Neural progenitor cell (in vitro differentiated cells): ENCODE results near the gene KHDRBS1. TPM values are rescaled to one million over a fixed set of nuclear protein-coding genes. Genes with fewer than 3 reads are reported as not detected.

Source experiments
- DNase-seq: peaks from one replicate; pipeline ENCODE4 v3.0.0-alpha.2; 2016; ENCODE audit warnings: low spot score
- H2AFZ ChIP-seq: fragments of 200-600 bp; sonication (generic); replicated peaks from 2 replicates; pipeline ENCODE4 v1.6.1; 2016; ENCODE audit warnings: antibody characterized with exemption
- H3F3A ChIP-seq: fragments of 200-600 bp; sonication (generic); 2 replicates; pipeline ENCODE4 v1.6.1; 2016; ENCODE audit warnings: antibody characterized with exemption, low read depth
- H3K27ac ChIP-seq: fragments of 200-600 bp; sonication (generic); 2 replicates; pipeline ENCODE4 v1.5.1; 2016; ENCODE audit warnings: mild to moderate bottlenecking
- H3K27me3 ChIP-seq: fragments of 200-600 bp; sonication (generic); 2 replicates; pipeline ENCODE4 v1.6.1; 2016; ENCODE audit warnings: mild to moderate bottlenecking, moderate library complexity
- H3K36me3 ChIP-seq: fragments of 200-600 bp; sonication (generic); 2 replicates; pipeline ENCODE4 v1.5.1; 2016
- H3K4me1 ChIP-seq: fragments of 200-600 bp; sonication (generic); 2 replicates; pipeline ENCODE4 v1.6.1; 2016; ENCODE audit warnings: mixed run types
- H3K4me2 ChIP-seq: fragments of 200-600 bp; sonication (generic); 2 replicates; pipeline ENCODE4 v1.6.1; 2016
- H3K4me3 ChIP-seq: fragments of 200-600 bp; sonication (generic); 2 replicates; pipeline ENCODE4 v1.5.1; 2016
- H3K79me2 ChIP-seq: fragments of 200-600 bp; sonication (generic); 2 replicates; pipeline ENCODE4 v1.6.1; 2016; ENCODE audit warnings: low read depth
- H3K9ac ChIP-seq: fragments of 200-600 bp; sonication (generic); 2 replicates; pipeline ENCODE4 v1.6.1; 2016
- H3K9me3 ChIP-seq: fragments of 200-600 bp; sonication (generic); 2 replicates; pipeline ENCODE4 v1.5.1; 2016; ENCODE audit warnings: low read depth
- H4K20me1 ChIP-seq: fragments of 200-600 bp; sonication (generic); 2 replicates; pipeline ENCODE4 v1.6.1; 2016; ENCODE audit warnings: low read depth
- H3K27ac Mint-ChIP-seq: 3 replicates; pipeline ENCODE4 v1.8.0; 2021; ENCODE audit warnings: mixed read lengths
- H3K27me3 Mint-ChIP-seq: 2 replicates; pipeline ENCODE4 v1.8.0; 2022; ENCODE audit warnings: low read depth, mild to moderate bottlenecking, inconsistent platforms, moderate library complexity, mixed read lengths; ENCODE audit not compliant: insufficient read depth
- H3K36me3 Mint-ChIP-seq: 3 replicates; pipeline ENCODE4 v1.8.0; 2021; ENCODE audit warnings: mixed read lengths
- H3K4me1 Mint-ChIP-seq: 3 replicates; pipeline ENCODE4 v1.8.0; 2021; ENCODE audit warnings: mixed read lengths
- H3K4me3 Mint-ChIP-seq: 3 replicates; pipeline ENCODE4 v1.8.0; 2021; ENCODE audit warnings: mild to moderate bottlenecking, moderate library complexity, mixed read lengths
- H3K9me3 Mint-ChIP-seq: 3 replicates; pipeline ENCODE4 v1.8.0; 2020; ENCODE audit warnings: mixed read lengths
- CTCF ChIP-seq: fragments of 200-600 bp; sonication (generic); IDR thresholded peaks from 2 replicates; pipeline ENCODE4 v1.5.1; 2017; ENCODE audit warnings: antibody characterized with exemption, mild to moderate bottlenecking
- EZH2 ChIP-seq: fragments of 200-600 bp; sonication (generic); IDR thresholded peaks from 2 replicates; pipeline ENCODE4 v1.6.1; 2017; ENCODE audit warnings: antibody characterized with exemption, mild to moderate bottlenecking, moderate library complexity
- EZH2phosphoT487 ChIP-seq: fragments of 200-600 bp; sonication (generic); IDR thresholded peaks from 2 replicates; pipeline ENCODE4 v1.6.1; 2017; ENCODE audit warnings: antibody characterized with exemption
- total RNA-seq: library from RNA; depleted of rRNA; stranded (reverse); fragments of >200 nt; gene quantifications from 2 replicates; pipeline ENCODE4 v1.2.3, GENCODE V29; 2015; ENCODE audit warnings: low replicate concordance

The KHDRBS1 gene
- total RNA-seq, 1 donor from 2014 or later = 201 TPM

- H3K4me1 Mint-ChIP-seq = no peaks in the 10 kb centered on the region
- no peak overlapping the region for H2AFZ ChIP-seq
- H3K9ac ChIP-seq = no peak overlapping the region
- no peaks in the 10 kb centered on the region for H3K27me3 Mint-ChIP-seq
- H3K4me3 ChIP-seq = no peak overlapping the region
- no peak overlapping the region for H3K4me2 ChIP-seq
- H3F3A ChIP-seq = peaks cover 5% of the 10 kb centered on the region
- H3K4me3 Mint-ChIP-seq = no peak overlapping the region
- DNase-seq = no peak
- peaks cover 100% of the 10 kb centered on the region for H3K79me2 ChIP-seq
- H3K4me1 ChIP-seq = no peaks in the 10 kb centered on the region
- H3K9me3 Mint-ChIP-seq = no peaks in the 10 kb centered on the region
- H3K27ac ChIP-seq = no peak overlapping the region
- no peaks in the 10 kb centered on the region for H3K27me3 ChIP-seq
- peaks cover 20% of the 10 kb centered on the region for H3K36me3 ChIP-seq
- TF ChIP-seq EZH2 (no peak), CTCF (no peak)
- no peak overlapping the region for H3K27ac Mint-ChIP-seq
- no peaks in the 10 kb centered on the region for H3K9me3 ChIP-seq
- H4K20me1 ChIP-seq = peaks cover 100% of the 10 kb centered on the region
- H3K36me3 Mint-ChIP-seq = peaks cover 25% of the 10 kb centered on the region
Measured at GRCh38 chr1:32028746-32029145, 15.1 kb downstream of the KHDRBS1 start.

GRCh38 chr1:32031578-32032274, 18.1 kb downstream of the KHDRBS1 start:
- Mint-ChIP-seq H3K4me3 (no peak overlapping the region), H3K27ac (no peak overlapping the region), H3K9me3 (no peaks in the 10 kb centered on the region), H3K36me3 (peaks cover 39% of the 10 kb centered on the region), H3K27me3 (peaks cover 3% of the 10 kb centered on the region), H3K4me1 (no peaks in the 10 kb centered on the region)
- peaks cover 20% of the 10 kb centered on the region for H3K36me3 ChIP-seq
- H4K20me1 ChIP-seq = peaks cover 100% of the 10 kb centered on the region
- DNase-seq = no peak
- no peaks in the 10 kb centered on the region for H3K27me3 ChIP-seq
- no peak overlapping the region for H2AFZ ChIP-seq
- TF ChIP-seq CTCF = no peak
- no peak for TF ChIP-seq EZH2
- no peak for TF ChIP-seq EZH2phosphoT487
- no peak overlapping the region for H3K4me2 ChIP-seq
- no peaks in the 10 kb centered on the region for H3K4me1 ChIP-seq
- no peaks in the 10 kb centered on the region for H3K9me3 ChIP-seq
- peaks cover 10% of the 10 kb centered on the region for H3F3A ChIP-seq
- peak overlapping the region; percentile 51 for H3K27ac ChIP-seq
- H3K9ac ChIP-seq = no peak overlapping the region
- peaks cover 100% of the 10 kb centered on the region for H3K79me2 ChIP-seq
- H3K4me3 ChIP-seq = no peak overlapping the region

- DNase-seq = no peak
- Histone ChIP-seq H3K9me3 (no peaks in the 10 kb centered on the region), H4K20me1 (peaks cover 100% of the 10 kb centered on the region), H3K9ac (no peak overlapping the region), H2AFZ (no peak overlapping the region), H3K27ac (peak overlapping the region; percentile 47), H3F3A (peaks cover 10% of the 10 kb centered on the region), H3K79me2 (peaks cover 100% of the 10 kb centered on the region), H3K4me1 (no peaks in the 10 kb centered on the region), H3K27me3 (no peaks in the 10 kb centered on the region), H3K4me2 (no peak overlapping the region), H3K36me3 (peaks cover 20% of the 10 kb centered on the region), H3K4me3 (no peak overlapping the region)
- Mint-ChIP-seq H3K27ac (no peak overlapping the region), H3K9me3 (no peaks in the 10 kb centered on the region), H3K4me1 (no peaks in the 10 kb centered on the region), H3K4me3 (no peak overlapping the region), H3K27me3 (peaks cover 3% of the 10 kb centered on the region), H3K36me3 (peaks cover 41% of the 10 kb centered on the region)
- TF ChIP-seq EZH2phosphoT487 = no peak
- no peak for TF ChIP-seq EZH2
- TF ChIP-seq CTCF = no peak
Measured at GRCh38 chr1:32032275-32032615, 18.6 kb downstream of the KHDRBS1 start.
